IMR-90 (cell line): ENCODE measurements around the gene LRRC70. TPM values are rescaled to one million over a fixed set of nuclear protein-coding genes. Genes with fewer than 3 reads are reported as not detected.

Experiments used
- ATAC-seq: fragments of 200-7000 bp; cut with Tn5 transposase; 2 replicates; pipeline ENCODE4 v1.9.1; 2020; ENCODE audit warnings: low read depth, mild to moderate bottlenecking, moderate library complexity
- BruUV-seq: library from RNA; stranded (reverse); fragments of 400-500 nt; replicated peaks from 2 replicates; lab custom pipeline; 2021; lab: Mats Ljungman, UMichigan
- CTCF ChIA-PET: fragments of 300-600 bp; formaldehyde crosslinking; extraction: SDS; loops from one replicate; lab custom pipeline; 2021; ENCODE audit warnings: antibody characterized with exemption; lab: Yijun Ruan, JAX
- POLR2A ChIA-PET: fragments of 300-600 bp; sonication (Branson Sonifier 250); formaldehyde crosslinking; loops from one replicate; lab custom pipeline; 2022; ENCODE audit warnings: antibody characterized with exemption; ENCODE audit not compliant: unreplicated experiment; lab: Charles Lee
- DNase-seq: peaks from one replicate; pipeline ENCODE4 v3.0.0; 2013
- H2AFZ ChIP-seq: replicated peaks from 2 replicates; pipeline ENCODE3; 2013; ENCODE audit warnings: low read length, mild to moderate bottlenecking; ENCODE audit not compliant: poor library complexity
- H2AK5ac ChIP-seq: 2 replicates; pipeline ENCODE4 v1.6.1; 2013; ENCODE audit warnings: low read depth, low read length, inconsistent platforms
- H2AK9ac ChIP-seq: replicated peaks from 2 replicates; pipeline ENCODE3; 2013; ENCODE audit warnings: mild to moderate bottlenecking, low read depth, low read length, moderate library complexity; ENCODE audit not compliant: poor library complexity
- H2BK120ac ChIP-seq: 2 replicates; pipeline ENCODE4 v1.6.1; 2013; ENCODE audit warnings: low read depth, low read length, inconsistent platforms
- H2BK15ac ChIP-seq: 3 replicates; pipeline ENCODE4 v1.6.1; 2013; ENCODE audit warnings: low read depth, low read length, inconsistent platforms
- H2BK20ac ChIP-seq: 2 replicates; pipeline ENCODE4 v1.6.1; 2013; ENCODE audit warnings: low read depth, mild to moderate bottlenecking, inconsistent platforms, low read length, moderate library complexity
- H2BK5ac ChIP-seq: 2 replicates; pipeline ENCODE4 v1.6.1; 2013; ENCODE audit warnings: mild to moderate bottlenecking, low read depth, low read length, inconsistent platforms; ENCODE audit not compliant: poor library complexity, severe bottlenecking
- H3K14ac ChIP-seq: replicated peaks from 2 replicates; pipeline ENCODE4 v1.6.1; 2013; ENCODE audit warnings: low read depth, low read length, inconsistent platforms
- H3K18ac ChIP-seq: 2 replicates; pipeline ENCODE4 v1.6.1; 2013; ENCODE audit warnings: low read depth, low read length, control low read depth
- H3K23ac ChIP-seq: 2 replicates; pipeline ENCODE4 v1.6.1; 2013; ENCODE audit warnings: low read depth, low read length, inconsistent platforms
- H3K27ac ChIP-seq: 2 replicates; pipeline ENCODE4 v1.5.1; 2013; ENCODE audit warnings: mild to moderate bottlenecking, control low read depth, low read length; ENCODE audit not compliant: insufficient read depth
- H3K27me3 ChIP-seq: 2 replicates; pipeline ENCODE4 v1.6.1; 2013; ENCODE audit warnings: low read length; ENCODE audit not compliant: control insufficient read depth, insufficient read depth
- H3K36me3 ChIP-seq: 2 replicates; pipeline ENCODE4 v1.6.1; 2013; ENCODE audit warnings: low read length, mixed read lengths; ENCODE audit not compliant: control insufficient read depth, insufficient read depth
- H3K4ac ChIP-seq: 2 replicates; pipeline ENCODE4 v1.6.1; 2013; ENCODE audit warnings: low read depth, low read length, inconsistent platforms
- H3K4me1 ChIP-seq: 2 replicates; pipeline ENCODE4 v1.6.1; 2013; ENCODE audit warnings: low read length, mixed read lengths; ENCODE audit not compliant: control insufficient read depth, insufficient read depth
- H3K4me2 ChIP-seq: 2 replicates; pipeline ENCODE4 v1.6.1; 2013; ENCODE audit warnings: low read depth, mild to moderate bottlenecking, control low read depth, low read length, moderate library complexity
- H3K4me3 ChIP-seq: 2 replicates; pipeline ENCODE4 v1.5.1; 2013; ENCODE audit warnings: low read depth, mild to moderate bottlenecking, control low read depth, low read length, moderate library complexity; ENCODE audit not compliant: insufficient read depth
- H3K56ac ChIP-seq: 2 replicates; pipeline ENCODE4 v1.6.1; 2013; ENCODE audit warnings: low read length, inconsistent platforms; ENCODE audit not compliant: insufficient read depth; ENCODE audit errors: extremely low read depth
- H3K79me1 ChIP-seq, 2 experiments: 2 replicates each; pipeline ENCODE4 v1.6.1; 2013; ENCODE audit warnings: low read length in 2 of 2, inconsistent platforms in 1 of 2, low read depth in 1 of 2
- H3K9ac ChIP-seq: 2 replicates; pipeline ENCODE4 v1.6.1; 2013; ENCODE audit warnings: low read depth, low read length, control low read depth
- H3K9me1 ChIP-seq: 2 replicates; pipeline ENCODE4 v1.6.1; 2013; ENCODE audit warnings: low read length, inconsistent platforms; ENCODE audit not compliant: insufficient read depth
- H3K9me3 ChIP-seq: 2 replicates; pipeline ENCODE4 v1.6.1; 2013; ENCODE audit warnings: low read length; ENCODE audit not compliant: control insufficient read depth, insufficient read depth
- H4K20me1 ChIP-seq: 2 replicates; pipeline ENCODE4 v1.6.1; 2013; ENCODE audit warnings: low read length, inconsistent platforms; ENCODE audit not compliant: insufficient read depth
- H4K5ac ChIP-seq: 2 replicates; pipeline ENCODE4 v1.6.1; 2013; ENCODE audit warnings: mild to moderate bottlenecking, low read depth, low read length, control low read depth
- H4K8ac ChIP-seq, 2 experiments: 2 replicates each; pipeline ENCODE4 v1.6.1; 2013; ENCODE audit warnings: low read depth in 2 of 2, low read length in 2 of 2, control low read depth in 1 of 2, inconsistent platforms in 1 of 2
- H4K91ac ChIP-seq: 2 replicates; pipeline ENCODE4 v1.6.1; 2013; ENCODE audit warnings: low read depth, low read length, inconsistent platforms; ENCODE audit not compliant: insufficient read depth
- BHLHE40 ChIP-seq: fragments of 150-350 bp; IDR thresholded peaks from 2 replicates; pipeline ENCODE4 v1.6.1; 2016; ENCODE audit warnings: mild to moderate bottlenecking, low read depth, low read length
- CEBPB ChIP-seq: IDR thresholded peaks from 2 replicates; pipeline ENCODE4 v1.6.1; 2012; ENCODE audit warnings: low read depth, low read length, improper control_type of control experiment
- CHD1 ChIP-seq: IDR thresholded peaks from 2 replicates; pipeline ENCODE4 v1.6.1; 2012; ENCODE audit warnings: low read depth, low read length, improper control_type of control experiment
- FOS ChIP-seq: fragments of 150-350 bp; IDR thresholded peaks from 2 replicates; pipeline ENCODE4 v1.6.1; 2016; ENCODE audit warnings: low read depth, low read length
- MAFK ChIP-seq: IDR thresholded peaks from 2 replicates; pipeline ENCODE4 v1.6.1; 2012; ENCODE audit warnings: low read depth, low read length, improper control_type of control experiment
- MAZ ChIP-seq: IDR thresholded peaks from 2 replicates; pipeline ENCODE4 v1.6.1; 2012; ENCODE audit warnings: low read depth, mild to moderate bottlenecking, low read length, improper control_type of control experiment, moderate library complexity, borderline replicate concordance
- MXI1 ChIP-seq: IDR thresholded peaks from 2 replicates; pipeline ENCODE4 v1.6.1; 2012; ENCODE audit warnings: low read depth, mild to moderate bottlenecking, low read length, moderate library complexity, borderline replicate concordance
- NFE2L2 ChIP-seq: fragments of 150-350 bp; IDR thresholded peaks from 2 replicates; pipeline ENCODE4 v1.6.1; 2016; ENCODE audit warnings: low read depth, mild to moderate bottlenecking, low read length
- POLR2A ChIP-seq: IDR thresholded peaks from 2 replicates; pipeline ENCODE4 v1.6.1; 2012; ENCODE audit warnings: mild to moderate bottlenecking, low read depth, low read length
- RAD21 ChIP-seq: IDR thresholded peaks from 2 replicates; pipeline ENCODE4 v1.6.1; 2012; ENCODE audit warnings: low read length, improper control_type of control experiment
- RCOR1 ChIP-seq: IDR thresholded peaks from 2 replicates; pipeline ENCODE4 v1.6.1; 2012; ENCODE audit warnings: mild to moderate bottlenecking, low read length, improper control_type of control experiment; ENCODE audit not compliant: insufficient replicate concordance
- RFX5 ChIP-seq: IDR thresholded peaks from 2 replicates; pipeline ENCODE4 v1.8.0; 2012; ENCODE audit warnings: low read depth, mild to moderate bottlenecking, low read length, moderate library complexity
- SMC3 ChIP-seq: fragments of 150-350 bp; IDR thresholded peaks from 2 replicates; pipeline ENCODE4 v1.6.1; 2016; ENCODE audit warnings: low read depth, mild to moderate bottlenecking, antibody characterized with exemption, low read length, moderate library complexity
- WGBS, 2 experiments: methylation state at CpG; one replicate each; pipeline versions ENCODE4 v1.1.5 to v1.1.7; 2013; ENCODE audit warnings: missing lambda C conversion rate in 2 of 2; ENCODE audit not compliant: insufficient read length in 1 of 2; ENCODE audit errors: extremely low coverage in 2 of 2; 5-methylcytosine and 5-hydroxymethylcytosine counted together
- dilution Hi-C: fragments of 300-500 bp; cut with HindIII; formaldehyde crosslinking; loops from one replicate; pipeline ENCODE4 v1.14.3; 2018; ENCODE audit warnings: low sequenced_read_pairs; ENCODE audit not compliant: unreplicated experiment
- in situ Hi-C: fragments of 300-500 bp; cut with MboI; formaldehyde crosslinking; loops from 3 replicates; pipeline ENCODE4 v1.14.3; 2019; ENCODE audit warnings: low sequenced_read_pairs, inconsistent platforms, mixed read lengths
- intact Hi-C: fragments of 100-400 bp; cut with micrococcal nuclease; formaldehyde crosslinking; loops from 2 replicates; pipeline ENCODE4 v1.10.0; 2022
- polyA plus RNA-seq, 3 experiments: library from polyadenylated mRNA; depleted of rRNA; stranded (reverse); fragments of >200 nt; gene quantifications; 2 replicates each; pipeline ENCODE4 v1.2.3, GENCODE V29; 2012; ENCODE audit warnings: low replicate concordance in 1 of 3
- total RNA-seq: library from RNA; depleted of rRNA; stranded (reverse); fragments of >200 nt; gene quantifications from 2 replicates; pipeline ENCODE4 v1.2.3, GENCODE V29; 2012
- TF ChIP-seq, protein P1 (sequence below): fragments of 150-350 bp; IDR thresholded peaks from 2 replicates; pipeline ENCODE4 v1.6.1; 2017; ENCODE audit warnings: mild to moderate bottlenecking, antibody characterized with exemption, low read length, low read depth
- TF ChIP-seq, protein P2 (sequence below): fragments of 150-350 bp; IDR thresholded peaks from 2 replicates; pipeline ENCODE4 v1.6.1; 2016; ENCODE audit warnings: low read depth, mild to moderate bottlenecking, low read length, moderate library complexity, borderline replicate concordance
- TF ChIP-seq, protein P3 (sequence below): conservative IDR thresholded peaks from 2 replicates; pipeline ENCODE4 v1.5.1; 2012; ENCODE audit warnings: mild to moderate bottlenecking, low read depth, low read length, improper control_type of control experiment

LRRC70 gene
- total and polyA plus RNA-seq, 2 of the 4 experiments (the other 2 are of a cell fraction), result 0.19 to 0.36 TPM

DNA sequence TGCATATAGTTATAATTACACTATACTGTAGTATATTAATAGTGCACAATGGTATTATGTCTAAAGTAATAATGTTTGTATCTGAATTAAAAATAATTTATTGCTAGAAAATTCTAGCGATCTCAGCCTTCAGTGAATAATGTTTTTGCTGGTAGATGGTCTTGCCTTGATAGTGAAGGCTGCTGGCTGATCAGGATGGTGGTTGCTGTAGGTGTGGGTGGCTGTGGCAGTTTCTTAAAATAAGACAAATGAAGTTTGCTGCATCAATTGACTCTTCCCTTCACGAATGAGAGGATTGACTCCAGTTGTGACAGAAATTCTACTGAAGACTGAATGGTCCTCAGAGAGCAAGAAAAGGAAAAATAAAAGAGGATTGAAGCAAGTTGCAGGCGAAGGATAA lies 19.7 kb upstream of the LRRC70 start:
- dilution Hi-C loops (no loop called here), in situ Hi-C loops (no loop called here), intact Hi-C loops (no loop called here)
- no peak overlapping the region for H4K8ac ChIP-seq
- H2AK5ac ChIP-seq, result no peak overlapping the region
- no peaks in the 10 kb centered on the region for H4K20me1 ChIP-seq
- H2BK15ac ChIP-seq, result no peak overlapping the region
- peaks cover 0 to 3% of the 10 kb centered on the region in 2 experiments; a peak in 2 of 4 replicates for H3K79me1 ChIP-seq
- peaks cover 2% of the 10 kb centered on the region; the same call in 1 of the 2 replicates for H3K36me3 ChIP-seq
- no peak overlapping the region for H3K23ac ChIP-seq
- H2AFZ ChIP-seq, result no peak overlapping the region
- H3K4ac ChIP-seq, result no peak overlapping the region
- no peak overlapping the region for H3K14ac ChIP-seq
- no peak overlapping the region for H3K9ac ChIP-seq
- H3K4me2 ChIP-seq, result no peak overlapping the region
- no peak overlapping the region for H2BK120ac ChIP-seq
- TF ChIP-seq FOS (no peak), MXI1 (no peak), RAD21 (no peak), MAFK (no peak), CHD1 (no peak), SMC3 (no peak), NFE2L2 (no peak), BHLHE40 (no peak), RCOR1 (no peak), RFX5 (no peak), MAZ (no peak), CEBPB (no peak), POLR2A (no peak)
- TF ChIP-seq, protein P1, sequence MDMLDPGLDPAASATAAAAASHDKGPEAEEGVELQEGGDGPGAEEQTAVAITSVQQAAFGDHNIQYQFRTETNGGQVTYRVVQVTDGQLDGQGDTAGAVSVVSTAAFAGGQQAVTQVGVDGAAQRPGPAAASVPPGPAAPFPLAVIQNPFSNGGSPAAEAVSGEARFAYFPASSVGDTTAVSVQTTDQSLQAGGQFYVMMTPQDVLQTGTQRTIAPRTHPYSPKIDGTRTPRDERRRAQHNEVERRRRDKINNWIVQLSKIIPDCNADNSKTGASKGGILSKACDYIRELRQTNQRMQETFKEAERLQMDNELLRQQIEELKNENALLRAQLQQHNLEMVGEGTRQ, result no peak
- TF ChIP-seq, protein P2, sequence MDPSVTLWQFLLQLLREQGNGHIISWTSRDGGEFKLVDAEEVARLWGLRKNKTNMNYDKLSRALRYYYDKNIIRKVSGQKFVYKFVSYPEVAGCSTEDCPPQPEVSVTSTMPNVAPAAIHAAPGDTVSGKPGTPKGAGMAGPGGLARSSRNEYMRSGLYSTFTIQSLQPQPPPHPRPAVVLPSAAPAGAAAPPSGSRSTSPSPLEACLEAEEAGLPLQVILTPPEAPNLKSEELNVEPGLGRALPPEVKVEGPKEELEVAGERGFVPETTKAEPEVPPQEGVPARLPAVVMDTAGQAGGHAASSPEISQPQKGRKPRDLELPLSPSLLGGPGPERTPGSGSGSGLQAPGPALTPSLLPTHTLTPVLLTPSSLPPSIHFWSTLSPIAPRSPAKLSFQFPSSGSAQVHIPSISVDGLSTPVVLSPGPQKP, result no peak
- TF ChIP-seq, protein P3, sequence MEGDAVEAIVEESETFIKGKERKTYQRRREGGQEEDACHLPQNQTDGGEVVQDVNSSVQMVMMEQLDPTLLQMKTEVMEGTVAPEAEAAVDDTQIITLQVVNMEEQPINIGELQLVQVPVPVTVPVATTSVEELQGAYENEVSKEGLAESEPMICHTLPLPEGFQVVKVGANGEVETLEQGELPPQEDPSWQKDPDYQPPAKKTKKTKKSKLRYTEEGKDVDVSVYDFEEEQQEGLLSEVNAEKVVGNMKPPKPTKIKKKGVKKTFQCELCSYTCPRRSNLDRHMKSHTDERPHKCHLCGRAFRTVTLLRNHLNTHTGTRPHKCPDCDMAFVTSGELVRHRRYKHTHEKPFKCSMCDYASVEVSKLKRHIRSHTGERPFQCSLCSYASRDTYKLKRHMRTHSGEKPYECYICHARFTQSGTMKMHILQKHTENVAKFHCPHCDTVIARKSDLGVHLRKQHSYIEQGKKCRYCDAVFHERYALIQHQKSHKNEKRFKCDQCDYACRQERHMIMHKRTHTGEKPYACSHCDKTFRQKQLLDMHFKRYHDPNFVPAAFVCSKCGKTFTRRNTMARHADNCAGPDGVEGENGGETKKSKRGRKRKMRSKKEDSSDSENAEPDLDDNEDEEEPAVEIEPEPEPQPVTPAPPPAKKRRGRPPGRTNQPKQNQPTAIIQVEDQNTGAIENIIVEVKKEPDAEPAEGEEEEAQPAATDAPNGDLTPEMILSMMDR, result no peak
- H2BK20ac ChIP-seq, result no peak overlapping the region
- H2BK5ac ChIP-seq, result no peak overlapping the region
- POLR2A ChIA-PET, result no interaction called here
- CTCF ChIA-PET, result no interaction called here
- no peaks in the 10 kb centered on the region for H3K4me1 ChIP-seq
- H4K5ac ChIP-seq, result no peak overlapping the region
- no CpG with 5 or more reads among the region's 3 CpGs for WGBS, 2 experiments
- no peaks in the 10 kb centered on the region for H3K27me3 ChIP-seq
- no peaks in the 10 kb centered on the region for H3K9me3 ChIP-seq
- no TSS peak for BruUV-seq
- no peak overlapping the region for H3K56ac ChIP-seq
- no peaks in the 10 kb centered on the region for H3K9me1 ChIP-seq
- DNase-seq (no peak), ATAC-seq (no peak)
- H3K18ac ChIP-seq, result no peak overlapping the region
- H2AK9ac ChIP-seq, result no peak overlapping the region
- no peak overlapping the region for H3K4me3 ChIP-seq
- no peak overlapping the region for H4K91ac ChIP-seq
- no peak overlapping the region for H3K27ac ChIP-seq
